Measurements from ENCODE around the gene DCN.

- TF ChIP-seq CTCF (IDR thresholded peaks at IDR 0.05) (no peak), POLR2A (IDR thresholded peaks at IDR 0.05) (no peak)
These were observed 3.3 kb downstream of the DCN start for GRCh38 chr12:91179315-91179714.

Data from right lobe of liver (tissue), 4 donors.